ENCODE measurements around the gene ANKRD63.
A peak's percentile ranks its signal among the peaks of the same experiment; 100 is the strongest.

Gene ANKRD63

GRCh38 chr15:40322531-40323238 is 39.8 kb upstream of the ANKRD63 start:
- H3K27ac ChIP-seq: peak overlapping the region; percentile 80
- TF ChIP-seq CTCF (conservative IDR thresholded peaks at IDR 0.05): no peak

- peak; percentile 91 for TF ChIP-seq CTCF (conservative IDR thresholded peaks at IDR 0.05)
- H3K27ac ChIP-seq: no peak overlapping the region
Observed at GRCh38 chr15:40320931-40321371, 38.1 kb upstream of the ANKRD63 start.

GRCh38 chr15:40320409-40320808 is 37.5 kb upstream of the ANKRD63 start:
- no peak overlapping the region for H3K27ac ChIP-seq
- no peak for TF ChIP-seq CTCF (conservative IDR thresholded peaks at IDR 0.05)

GRCh38 chr15:40317580-40317979 is 34.7 kb upstream of the ANKRD63 start:
- TF ChIP-seq CTCF (conservative IDR thresholded peaks at IDR 0.05): no peak
- no peak overlapping the region for H3K27ac ChIP-seq

GRCh38 chr15:40316931-40317330 is 34.1 kb upstream of the ANKRD63 start:
- H3K27ac ChIP-seq: no peak overlapping the region
- no peak for TF ChIP-seq CTCF (conservative IDR thresholded peaks at IDR 0.05)

- no peak overlapping the region for H3K27ac ChIP-seq
- TF ChIP-seq CTCF (conservative IDR thresholded peaks at IDR 0.05): no peak
Observed at GRCh38 chr15:40314723-40315276, 31.9 kb upstream of the ANKRD63 start.

GRCh38 chr15:40313531-40314398 is 30.9 kb upstream of the ANKRD63 start:
- TF ChIP-seq CTCF (conservative IDR thresholded peaks at IDR 0.05): no peak
- H3K27ac ChIP-seq: peak overlapping the region; percentile 38

All from VCaP (cell line).